HepG2 (cell line): ENCODE data around the gene S100A16. TPM values are rescaled to one million over a fixed set of nuclear protein-coding genes. Genes with fewer than 3 reads are reported as not detected.
A peak's percentile ranks its signal among the peaks of the same experiment; 100 is the strongest.

Experiments used
- ATF7-NPFF ChIP-seq: sonication (generic); formaldehyde crosslinking; IDR thresholded peaks from 2 replicates; pipeline ENCODE4 v1.8.1; 2023; ENCODE audit warnings: mild to moderate bottlenecking, low read depth, missing genetic modification reagents, moderate library complexity
- CEBPB ChIP-seq: IDR thresholded peaks from 2 replicates; pipeline ENCODE4 v1.6.1; 2011; ENCODE audit warnings: low read depth, low read length, improper control_type of control experiment, borderline replicate concordance
- MYNN ChIP-seq: sonication (generic); formaldehyde crosslinking; IDR thresholded peaks from 2 replicates; pipeline ENCODE4 v1.4.0; 2020; ENCODE audit warnings: mild to moderate bottlenecking, low read depth, missing genetic modification reagents
- PAF1 ChIP-seq: IDR thresholded peaks from 2 replicates; pipeline ENCODE4 v1.6.1; 2016; ENCODE audit warnings: missing genetic modification reagents, missing compliant biosample characterization
- SIN3A ChIP-seq: IDR thresholded peaks from 2 replicates; pipeline ENCODE4 v1.6.1; 2011; ENCODE audit warnings: low read depth, mild to moderate bottlenecking, control low read depth, low read length, borderline replicate concordance
- SPEN ChIP-seq: sonication (generic); formaldehyde crosslinking; IDR thresholded peaks from 2 replicates; pipeline ENCODE4 v1.5.1; 2020; ENCODE audit warnings: low read depth, mild to moderate bottlenecking, missing genetic modification reagents
- ZBTB8A ChIP-seq: sonication (generic); formaldehyde crosslinking; IDR thresholded peaks from 2 replicates; pipeline ENCODE4 v1.4.0; 2020; ENCODE audit warnings: mild to moderate bottlenecking, low read depth, missing genetic modification reagents, borderline replicate concordance
- ZMYM4 ChIP-seq: sonication (generic); formaldehyde crosslinking; IDR thresholded peaks from 2 replicates; pipeline ENCODE4 v1.8.1; 2023; ENCODE audit warnings: mild to moderate bottlenecking, missing genetic modification reagents
- ZNF292 ChIP-seq: sonication (generic); formaldehyde crosslinking; IDR thresholded peaks from 2 replicates; pipeline ENCODE4 v1.8.1; 2022; ENCODE audit warnings: mild to moderate bottlenecking, low read depth, missing genetic modification reagents, borderline replicate concordance
- ZNF296 ChIP-seq: sonication (generic); formaldehyde crosslinking; conservative IDR thresholded peaks from 2 replicates; pipeline ENCODE4 v1.5.0; 2020; ENCODE audit warnings: mild to moderate bottlenecking, missing genetic modification reagents
- ZNF329 ChIP-seq: sonication (generic); formaldehyde crosslinking; IDR thresholded peaks from 2 replicates; pipeline ENCODE4 v1.9.0; 2021; ENCODE audit warnings: low read depth, mild to moderate bottlenecking, missing genetic modification reagents
- ZNF44 ChIP-seq: sonication (generic); formaldehyde crosslinking; IDR thresholded peaks from 2 replicates; pipeline ENCODE4 v1.5.1; 2020; ENCODE audit warnings: mild to moderate bottlenecking, missing genetic modification reagents
- ZNF451 ChIP-seq: sonication (generic); formaldehyde crosslinking; IDR thresholded peaks from 2 replicates; pipeline ENCODE4 v1.5.0; 2020; ENCODE audit warnings: mild to moderate bottlenecking, missing genetic modification reagents
- ZNF616 ChIP-seq: sonication (generic); formaldehyde crosslinking; IDR thresholded peaks from 2 replicates; pipeline ENCODE4 v1.5.0; 2020; ENCODE audit warnings: low read depth, mild to moderate bottlenecking, missing genetic modification reagents
- ZNF891 ChIP-seq: sonication (generic); formaldehyde crosslinking; IDR thresholded peaks from 2 replicates; pipeline ENCODE4 v1.5.0; 2020; ENCODE audit warnings: mild to moderate bottlenecking, missing genetic modification reagents
- polyA plus RNA-seq, 8 experiments: library from polyadenylated mRNA; depleted of rRNA in 3 of 8; stranded (reverse) in 7 of 8; unstranded in 1 of 8; fragments of >200 nt; fragmentation: Illumina TruSeq in 4 of 8; extraction: Trizol in 4 of 8; gene quantifications; 2 replicates each; pipeline versions ENCODE4 v1.2.1 to v1.2.3, GENCODE V29; 2011 to 2016; ENCODE audit warnings: low read depth in 4 of 8, missing spikeins in 1 of 8, mixed read lengths in 1 of 8; ENCODE audit not compliant: insufficient read depth in 1 of 8
- total RNA-seq, 5 experiments: library from RNA; depleted of rRNA; stranded (reverse); fragments of >200 nt; fragmentation: Illumina TruSeq; extraction: Trizol; gene quantifications; 2 replicates each; pipeline ENCODE4 v1.2.3, GENCODE V29; 2016; ENCODE audit warnings: low read depth in 1 of 5
- TF ChIP-seq, protein P1 (sequence below): sonication (generic); formaldehyde crosslinking; IDR thresholded peaks from 2 replicates; pipeline ENCODE4 v1.4.0; 2020; ENCODE audit warnings: mild to moderate bottlenecking, missing genetic modification reagents
- TF ChIP-seq, protein P2 (sequence below): fragments of 450-650 bp; IDR thresholded peaks from 2 replicates; pipeline ENCODE4 v1.6.1; 2017
- TF ChIP-seq, protein P3 (sequence below): IDR thresholded peaks from 2 replicates; pipeline ENCODE4 v1.6.1; 2016
- TF ChIP-seq, protein P4 (sequence below): sonication (generic); formaldehyde crosslinking; IDR thresholded peaks from 2 replicates; pipeline ENCODE4 v1.5.0; 2020; ENCODE audit warnings: mild to moderate bottlenecking, missing genetic modification reagents, borderline replicate concordance
- TF ChIP-seq, protein P5 (sequence below): sonication (generic); formaldehyde crosslinking; IDR thresholded peaks from 2 replicates; pipeline ENCODE4 v1.5.1; 2020; ENCODE audit warnings: missing genetic modification reagents, mild to moderate bottlenecking, borderline replicate concordance
- TF ChIP-seq, protein P6 (sequence below): IDR thresholded peaks from 2 replicates; pipeline ENCODE4 v1.6.1; 2016; ENCODE audit warnings: mild to moderate bottlenecking, missing biosample characterization, missing genetic modification reagents

The S100A16 gene
- total and polyA plus RNA-seq, 2 of the 13 experiments (the other 11 are each of a cell fraction or from before 2014, with no cell fraction given), result 46.0 to 195 TPM

DNA sequence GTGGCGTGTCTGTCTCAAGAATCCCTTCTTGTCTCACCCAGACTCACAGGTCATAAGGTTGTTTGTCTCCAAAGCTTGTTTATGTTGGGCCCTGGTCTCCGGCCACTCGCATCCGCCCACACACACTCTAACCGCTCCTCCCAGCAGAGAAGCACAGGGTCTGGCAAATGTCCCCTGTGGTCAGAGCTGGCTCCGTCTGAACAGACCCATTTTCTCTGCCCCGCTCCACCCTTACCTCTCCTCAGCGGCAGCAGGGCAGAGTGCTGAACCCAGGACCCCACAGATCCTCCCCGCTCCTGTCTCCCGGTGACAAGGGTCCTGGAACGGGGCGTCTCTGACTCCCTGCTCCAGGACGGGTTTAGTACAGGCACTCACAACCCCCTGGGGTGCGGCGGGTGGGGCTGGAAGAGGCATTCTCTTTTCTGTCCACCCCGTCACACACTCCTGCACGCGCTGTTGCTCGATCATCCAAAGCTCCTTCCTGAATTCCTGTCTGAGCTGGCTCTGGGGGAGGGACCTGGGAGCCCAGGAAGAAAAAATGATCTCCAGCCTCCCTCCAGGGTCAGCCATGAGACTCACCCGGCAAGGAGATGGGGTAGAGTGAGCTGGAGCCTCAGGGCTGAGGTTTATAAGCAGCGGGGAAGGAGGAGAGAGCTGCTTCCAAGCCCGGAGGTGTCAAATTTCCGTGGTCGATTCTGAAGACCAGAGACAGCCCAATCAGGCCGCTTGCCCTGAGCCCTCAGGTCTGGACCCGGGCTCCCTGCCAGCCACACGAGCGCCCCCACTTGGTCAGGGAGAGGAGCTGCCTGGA, 14.2 kb upstream of the S100A16 start, which contains the start of gene S100A13 (continued):
- no peak for TF ChIP-seq ZNF616 (CRISPR knock-in tag)
- TF ChIP-seq ATF7-NPFF (CRISPR knock-in tag), result peak; percentile 34; the same call in 1 of the 2 replicates
- TF ChIP-seq ZNF292, result no peak; the same call in 1 of the 2 replicates
- TF ChIP-seq SPEN (CRISPR knock-in tag), result no peak; the same call in 1 of the 2 replicates
- TF ChIP-seq ZNF329, result no peak
- TF ChIP-seq ZBTB8A (CRISPR knock-in tag), result no peak
- no peak for TF ChIP-seq ZNF451 (CRISPR knock-in tag)
- TF ChIP-seq, protein P1, sequence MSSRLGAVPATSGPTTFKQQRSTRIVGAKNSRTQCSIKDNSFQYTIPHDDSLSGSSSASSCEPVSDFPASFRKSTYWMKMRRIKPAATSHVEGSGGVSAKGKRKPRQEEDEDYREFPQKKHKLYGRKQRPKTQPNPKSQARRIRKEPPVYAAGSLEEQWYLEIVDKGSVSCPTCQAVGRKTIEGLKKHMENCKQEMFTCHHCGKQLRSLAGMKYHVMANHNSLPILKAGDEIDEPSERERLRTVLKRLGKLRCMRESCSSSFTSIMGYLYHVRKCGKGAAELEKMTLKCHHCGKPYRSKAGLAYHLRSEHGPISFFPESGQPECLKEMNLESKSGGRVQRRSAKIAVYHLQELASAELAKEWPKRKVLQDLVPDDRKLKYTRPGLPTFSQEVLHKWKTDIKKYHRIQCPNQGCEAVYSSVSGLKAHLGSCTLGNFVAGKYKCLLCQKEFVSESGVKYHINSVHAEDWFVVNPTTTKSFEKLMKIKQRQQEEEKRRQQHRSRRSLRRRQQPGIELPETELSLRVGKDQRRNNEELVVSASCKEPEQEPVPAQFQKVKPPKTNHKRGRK (CRISPR knock-in tag), result no peak
- no peak for TF ChIP-seq ZNF891 (CRISPR knock-in tag)
- TF ChIP-seq, protein P2, sequence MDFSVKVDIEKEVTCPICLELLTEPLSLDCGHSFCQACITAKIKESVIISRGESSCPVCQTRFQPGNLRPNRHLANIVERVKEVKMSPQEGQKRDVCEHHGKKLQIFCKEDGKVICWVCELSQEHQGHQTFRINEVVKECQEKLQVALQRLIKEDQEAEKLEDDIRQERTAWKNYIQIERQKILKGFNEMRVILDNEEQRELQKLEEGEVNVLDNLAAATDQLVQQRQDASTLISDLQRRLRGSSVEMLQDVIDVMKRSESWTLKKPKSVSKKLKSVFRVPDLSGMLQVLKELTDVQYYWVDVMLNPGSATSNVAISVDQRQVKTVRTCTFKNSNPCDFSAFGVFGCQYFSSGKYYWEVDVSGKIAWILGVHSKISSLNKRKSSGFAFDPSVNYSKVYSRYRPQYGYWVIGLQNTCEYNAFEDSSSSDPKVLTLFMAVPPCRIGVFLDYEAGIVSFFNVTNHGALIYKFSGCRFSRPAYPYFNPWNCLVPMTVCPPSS, result no peak
- TF ChIP-seq, protein P3, sequence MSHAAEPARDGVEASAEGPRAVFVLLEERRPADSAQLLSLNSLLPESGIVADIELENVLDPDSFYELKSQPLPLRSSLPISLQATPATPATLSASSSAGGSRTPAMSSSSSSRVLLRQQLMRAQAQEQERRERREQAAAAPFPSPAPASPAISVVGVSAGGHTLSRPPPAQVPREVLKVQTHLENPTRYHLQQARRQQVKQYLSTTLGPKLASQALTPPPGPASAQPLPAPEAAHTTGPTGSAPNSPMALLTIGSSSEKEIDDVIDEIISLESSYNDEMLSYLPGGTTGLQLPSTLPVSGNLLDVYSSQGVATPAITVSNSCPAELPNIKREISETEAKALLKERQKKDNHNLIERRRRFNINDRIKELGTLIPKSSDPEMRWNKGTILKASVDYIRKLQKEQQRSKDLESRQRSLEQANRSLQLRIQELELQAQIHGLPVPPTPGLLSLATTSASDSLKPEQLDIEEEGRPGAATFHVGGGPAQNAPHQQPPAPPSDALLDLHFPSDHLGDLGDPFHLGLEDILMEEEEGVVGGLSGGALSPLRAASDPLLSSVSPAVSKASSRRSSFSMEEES (CRISPR knock-in tag), result no peak
- TF ChIP-seq, protein P4, sequence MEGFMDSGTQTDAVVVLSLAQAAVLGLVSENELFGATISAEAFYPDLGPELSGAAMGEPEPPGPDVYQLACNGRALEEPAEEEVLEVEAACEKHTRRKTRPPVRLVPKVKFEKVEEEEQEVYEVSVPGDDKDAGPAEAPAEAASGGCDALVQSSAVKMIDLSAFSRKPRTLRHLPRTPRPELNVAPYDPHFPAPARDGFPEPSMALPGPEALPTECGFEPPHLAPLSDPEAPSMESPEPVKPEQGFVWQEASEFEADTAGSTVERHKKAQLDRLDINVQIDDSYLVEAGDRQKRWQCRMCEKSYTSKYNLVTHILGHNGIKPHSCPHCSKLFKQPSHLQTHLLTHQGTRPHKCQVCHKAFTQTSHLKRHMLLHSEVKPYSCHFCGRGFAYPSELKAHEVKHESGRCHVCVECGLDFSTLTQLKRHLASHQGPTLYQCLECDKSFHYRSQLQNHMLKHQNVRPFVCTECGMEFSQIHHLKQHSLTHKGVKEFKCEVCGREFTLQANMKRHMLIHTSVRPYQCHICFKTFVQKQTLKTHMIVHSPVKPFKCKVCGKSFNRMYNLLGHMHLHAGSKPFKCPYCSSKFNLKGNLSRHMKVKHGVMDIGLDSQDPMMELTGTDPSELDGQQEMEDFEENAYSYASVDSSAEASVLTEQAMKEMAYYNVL (CRISPR knock-in tag), result no peak; the same call in 1 of the 2 replicates
- TF ChIP-seq PAF1 (CRISPR knock-in tag), result no peak
- TF ChIP-seq, protein P5, sequence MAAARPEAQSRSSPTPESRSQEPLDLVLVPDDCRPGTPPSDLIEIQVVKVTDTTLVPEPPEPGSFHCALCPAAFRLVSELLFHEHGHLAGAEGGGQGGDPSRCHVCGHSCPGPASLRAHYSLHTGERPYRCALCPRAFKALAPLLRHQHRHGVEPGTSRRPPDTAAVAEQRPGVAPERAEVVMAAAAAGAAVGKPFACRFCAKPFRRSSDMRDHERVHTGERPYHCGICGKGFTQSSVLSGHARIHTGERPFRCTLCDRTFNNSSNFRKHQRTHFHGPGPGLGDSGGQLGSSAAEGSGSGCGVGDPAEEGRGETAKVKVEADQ (CRISPR knock-in tag), result no peak
- TF ChIP-seq ZMYM4 (CRISPR knock-in tag), result peak; percentile 79
- TF ChIP-seq ZNF296 (CRISPR knock-in tag), result no peak
- TF ChIP-seq, protein P6, sequence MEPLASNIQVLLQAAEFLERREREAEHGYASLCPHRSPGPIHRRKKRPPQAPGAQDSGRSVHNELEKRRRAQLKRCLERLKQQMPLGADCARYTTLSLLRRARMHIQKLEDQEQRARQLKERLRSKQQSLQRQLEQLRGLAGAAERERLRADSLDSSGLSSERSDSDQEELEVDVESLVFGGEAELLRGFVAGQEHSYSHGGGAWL (CRISPR knock-in tag), result 0 out of 2 replicates have a peak, but pooled peaks have one; percentile 61
- no peak for TF ChIP-seq ZNF44 (CRISPR knock-in tag)
- no peak for TF ChIP-seq SIN3A
- TF ChIP-seq CEBPB, result no peak
- 0 out of 2 replicates have a peak, but pooled peaks have one; percentile 40 for TF ChIP-seq MYNN (CRISPR knock-in tag)
